Lower leg skin (tissue), 4 donors: Measurements from ENCODE around the gene DCP1B. TPM values are rescaled to one million over a fixed set of nuclear protein-coding genes. Genes with fewer than 3 reads are reported as not detected.

ENCODE experiments used
- DNase-seq, 2 donors: peaks; one replicate each; pipeline ENCODE4 v3.0.0-alpha.2; 2019; ENCODE audit warnings: low spot score in 2 of 2
- H3K4me3 ChIP-seq: fragments of 200-600 bp; sonication (generic); 2 replicates; pipeline ENCODE4 v1.5.1; 2017; ENCODE audit warnings: mild to moderate bottlenecking, low read depth; ENCODE audit not compliant: poor library complexity, severe bottlenecking
- POLR2A ChIP-seq, 2 donors: fragments of 450-650 bp; IDR thresholded peaks; one replicate each; pipeline ENCODE4 v1.6.1; 2016 to 2017; ENCODE audit warnings: antibody characterized with exemption in 2 of 2, mild to moderate bottlenecking in 1 of 2, moderate library complexity in 1 of 2
- WGBS, 2 donors: methylation state at CpG; one replicate each; pipeline ENCODE4 v1.1.5; 2018; 5-methylcytosine and 5-hydroxymethylcytosine counted together
- intact Hi-C: fragments of 100-400 bp; cut with DNase I; formaldehyde crosslinking; loops from one replicate; pipeline ENCODE4 v1.15.0; 2023; ENCODE audit warnings: low total_unique reads
- total RNA-seq, 4 donors: library from RNA; depleted of rRNA; stranded (reverse); fragments of >200 nt; gene quantifications; one replicate each; pipeline ENCODE4 v1.1.0, GENCODE V29; 2016
- TF ChIP-seq, protein P1 (sequence below), 3 donors: fragments of 450-650 bp; IDR thresholded peaks; one replicate each; pipeline ENCODE4 v1.5.1; 2016; ENCODE audit warnings: antibody characterized with exemption in 3 of 3, mild to moderate bottlenecking in 3 of 3, moderate library complexity in 2 of 3

DCP1B gene
- total RNA-seq, 4 donors from 2014 or later, result 10.9 to 15.1 (median 13.5) TPM

DNA sequence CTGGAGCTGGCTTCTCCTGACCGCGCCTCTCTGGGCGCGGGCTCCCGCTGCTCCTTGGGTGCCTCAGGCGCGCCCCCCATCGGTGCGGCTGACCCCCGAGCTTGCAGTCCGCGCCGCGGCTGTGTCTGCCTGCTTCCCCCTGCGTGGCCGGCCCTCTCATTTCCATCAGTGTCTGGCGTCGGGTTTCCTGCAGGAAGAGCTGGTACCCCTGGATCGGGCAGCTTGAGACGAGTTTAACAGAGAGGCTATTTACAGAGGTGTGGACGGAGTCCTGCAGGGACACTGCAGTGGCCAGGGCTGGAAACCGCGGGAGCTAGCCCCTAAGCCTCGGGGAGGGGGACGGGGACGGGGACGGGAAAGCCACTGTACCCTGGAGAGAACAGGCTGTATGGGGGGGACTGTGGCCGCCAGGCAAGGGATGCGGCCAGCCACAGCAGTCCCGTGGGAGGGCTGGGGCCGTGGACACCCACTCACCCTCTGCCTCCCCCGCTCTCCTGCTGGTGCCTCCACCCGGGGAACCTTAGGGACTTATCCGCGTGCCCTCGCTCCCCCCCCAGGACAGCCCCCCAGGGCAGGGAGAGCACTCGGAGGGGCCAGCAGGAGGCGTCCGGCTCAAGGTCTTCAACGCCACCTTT, 82.1 kb downstream of the DCP1B start:
- TF ChIP-seq, protein P1, sequence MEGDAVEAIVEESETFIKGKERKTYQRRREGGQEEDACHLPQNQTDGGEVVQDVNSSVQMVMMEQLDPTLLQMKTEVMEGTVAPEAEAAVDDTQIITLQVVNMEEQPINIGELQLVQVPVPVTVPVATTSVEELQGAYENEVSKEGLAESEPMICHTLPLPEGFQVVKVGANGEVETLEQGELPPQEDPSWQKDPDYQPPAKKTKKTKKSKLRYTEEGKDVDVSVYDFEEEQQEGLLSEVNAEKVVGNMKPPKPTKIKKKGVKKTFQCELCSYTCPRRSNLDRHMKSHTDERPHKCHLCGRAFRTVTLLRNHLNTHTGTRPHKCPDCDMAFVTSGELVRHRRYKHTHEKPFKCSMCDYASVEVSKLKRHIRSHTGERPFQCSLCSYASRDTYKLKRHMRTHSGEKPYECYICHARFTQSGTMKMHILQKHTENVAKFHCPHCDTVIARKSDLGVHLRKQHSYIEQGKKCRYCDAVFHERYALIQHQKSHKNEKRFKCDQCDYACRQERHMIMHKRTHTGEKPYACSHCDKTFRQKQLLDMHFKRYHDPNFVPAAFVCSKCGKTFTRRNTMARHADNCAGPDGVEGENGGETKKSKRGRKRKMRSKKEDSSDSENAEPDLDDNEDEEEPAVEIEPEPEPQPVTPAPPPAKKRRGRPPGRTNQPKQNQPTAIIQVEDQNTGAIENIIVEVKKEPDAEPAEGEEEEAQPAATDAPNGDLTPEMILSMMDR (IDR thresholded peaks at IDR 0.05), result no peak
- TF ChIP-seq POLR2A (IDR thresholded peaks at IDR 0.05), result no peak
- 65 to 76% methylated on average over 38 to 40 of the region's 40 CpGs for WGBS, 2 donors
- no peak overlapping the region for H3K4me3 ChIP-seq
- intact Hi-C loops, result no loop called here
- peak in 1 of 2 donors; percentile 75 for DNase-seq

DNA sequence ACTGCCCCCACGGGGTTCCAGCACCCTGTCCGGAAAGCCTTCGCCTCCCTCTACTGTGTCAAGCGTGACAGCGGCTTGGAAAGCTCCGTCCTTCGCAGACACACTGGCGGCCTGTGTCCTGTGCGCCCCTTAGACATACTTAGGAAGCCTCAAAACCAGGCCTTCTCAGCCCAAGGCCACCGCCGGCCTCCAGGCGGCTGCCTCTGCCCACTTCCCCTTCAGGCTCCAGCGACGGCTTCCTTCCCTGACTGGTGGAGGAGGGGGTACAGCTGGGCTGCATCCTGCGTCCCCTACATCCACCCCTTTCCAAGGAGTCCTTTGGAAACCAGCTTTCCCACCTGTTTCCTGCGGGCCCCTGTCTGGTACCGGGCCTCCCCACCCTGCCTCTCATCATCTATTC, 83.3 kb downstream of the DCP1B start:
- DNase-seq, result peak in 1 of 2 donors; percentile 86
- TF ChIP-seq POLR2A (IDR thresholded peaks at IDR 0.05), result no peak
- TF ChIP-seq, protein P1 (IDR thresholded peaks at IDR 0.05), result no peak
- intact Hi-C loops, result no loop called here
- 69 to 83% methylated on average over 17 of the region's 17 CpGs for WGBS, 2 donors
- no peak overlapping the region for H3K4me3 ChIP-seq

DNA sequence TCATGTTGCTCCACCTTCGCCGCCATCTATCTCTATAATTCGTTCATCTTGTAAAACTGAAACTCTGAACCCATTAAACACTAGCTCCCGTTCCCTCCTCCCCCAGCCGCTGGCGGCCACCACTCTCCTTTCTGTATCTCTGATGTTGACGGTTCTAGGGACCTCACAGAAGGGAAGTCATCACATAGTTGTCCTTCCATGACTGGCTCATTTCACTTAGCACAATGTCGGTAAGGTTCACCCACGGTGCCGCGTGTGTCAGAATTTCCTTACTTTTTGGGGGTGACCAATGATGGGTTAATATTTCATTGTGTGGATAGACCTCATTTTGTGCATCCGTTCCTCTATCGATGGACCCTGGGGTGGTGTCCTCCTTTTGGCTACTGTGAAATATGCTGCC, 83.8 kb downstream of the DCP1B start:
- intact Hi-C loops, result no loop called here
- H3K4me3 ChIP-seq, result no peak overlapping the region
- 91 to 93% methylated on average over 13 of the region's 13 CpGs for WGBS, 2 donors
- peak in 1 of 2 donors; percentile 59 for DNase-seq
- TF ChIP-seq, protein P1 (IDR thresholded peaks at IDR 0.05), result no peak
- no peak for TF ChIP-seq POLR2A (IDR thresholded peaks at IDR 0.05)

DNA sequence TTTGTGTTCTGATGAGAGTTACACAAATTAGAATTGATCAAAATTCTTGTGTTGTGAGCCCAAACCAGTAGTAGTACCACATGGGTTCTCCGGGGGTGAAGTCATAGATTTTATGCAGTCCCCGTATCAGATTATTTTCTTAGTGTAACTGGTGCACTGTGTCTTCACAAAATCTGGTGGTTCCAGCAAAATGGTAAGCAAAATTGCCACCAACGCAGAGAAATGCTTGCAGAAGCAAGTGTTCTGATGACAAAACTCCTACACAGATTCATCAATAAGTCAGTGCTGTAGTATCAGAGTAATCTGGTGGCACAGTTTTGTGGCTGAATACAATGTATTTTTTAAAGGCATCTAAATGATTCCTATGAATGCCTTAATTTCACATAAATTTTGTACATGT, 84.5 kb downstream of the DCP1B start:
- no peak overlapping the region for H3K4me3 ChIP-seq
- DNase-seq, result no peak
- intact Hi-C loops, result no loop called here
- 79 to 93% methylated on average over 3 of the region's 3 CpGs for WGBS, 2 donors
- no peak for TF ChIP-seq POLR2A (IDR thresholded peaks at IDR 0.05)
- TF ChIP-seq, protein P1 (IDR thresholded peaks at IDR 0.05), result no peak

DNA sequence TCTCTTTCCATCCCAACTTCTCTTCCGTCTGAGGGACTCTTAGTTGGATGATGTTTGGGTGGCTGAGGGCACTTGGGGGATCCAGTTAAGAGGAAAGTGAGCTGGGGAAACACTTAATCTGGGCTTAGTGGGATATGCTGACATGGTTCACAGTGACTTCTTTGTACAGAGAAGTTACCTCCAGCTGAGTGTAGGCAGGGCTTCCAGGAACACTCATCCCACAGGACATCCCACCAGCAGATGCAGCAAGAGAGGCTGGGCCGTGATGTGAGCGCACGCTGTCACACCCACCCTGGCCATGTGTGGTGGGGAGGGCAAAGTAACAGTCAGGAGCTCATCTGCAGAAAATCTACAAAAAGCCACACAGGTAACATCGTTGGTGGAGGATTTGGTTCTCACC, 85.0 kb downstream of the DCP1B start:
- TF ChIP-seq, protein P1 (IDR thresholded peaks at IDR 0.05), result no peak
- TF ChIP-seq POLR2A (IDR thresholded peaks at IDR 0.05), result no peak
- 87 to 90% methylated on average over 5 of the region's 5 CpGs for WGBS, 2 donors
- intact Hi-C loops, result no loop called here
- no peak overlapping the region for H3K4me3 ChIP-seq
- DNase-seq, result peak in 1 of 2 donors; percentile 54

DNA sequence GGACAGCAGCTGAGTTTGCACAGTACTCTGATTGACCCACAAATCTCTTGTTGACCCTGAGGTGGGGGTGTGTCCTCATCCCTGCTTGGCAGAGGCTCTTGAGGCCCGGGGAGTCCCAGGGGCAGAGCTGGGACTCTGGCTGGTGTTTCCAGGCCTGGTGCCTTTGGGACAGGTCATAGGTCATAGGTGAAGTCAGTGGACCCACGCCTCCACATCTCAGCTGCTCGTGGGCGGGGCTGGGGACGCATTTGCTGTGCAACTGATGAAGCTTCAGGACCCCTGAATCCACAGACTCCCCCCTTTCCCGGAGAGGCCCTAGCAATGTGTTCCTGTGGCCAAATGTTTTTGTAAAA, 85.4 kb downstream of the DCP1B start:
- intact Hi-C loops, result no loop called here
- peak in 1 of 2 donors; percentile 56 for DNase-seq
- no peak for TF ChIP-seq POLR2A (IDR thresholded peaks at IDR 0.05)
- TF ChIP-seq, protein P1 (IDR thresholded peaks at IDR 0.05), result no peak
- 72 to 79% methylated on average over 5 to 6 of the region's 6 CpGs for WGBS, 2 donors
- H3K4me3 ChIP-seq, result no peak overlapping the region
